HEK293 (cell line): ENCODE measurements around the gene SENP5.
"Not testable (repeated sequence)": the region's sequence is repeated elsewhere in the genome, so short reads cannot be mapped to it uniquely, and the experiment has no call there.

Experiments
- CTCF ChIA-PET: fragments of 350-600 bp; formaldehyde crosslinking; extraction: SDS; loops from one replicate; lab custom pipeline; 2021; ENCODE audit warnings: antibody characterized with exemption; lab: Yijun Ruan, JAX
- POLR2A ChIA-PET: fragments of 300-600 bp; formaldehyde crosslinking; extraction: SDS; loops from one replicate; lab custom pipeline; 2020; ENCODE audit warnings: antibody characterized with exemption, inconsistent platforms; lab: Yijun Ruan, JAX
- H3K27ac ChIP-seq: fragments of 200-500 bp; sonication (Bioruptor generic); 2 replicates; pipeline ENCODE4 v1.5.1; 2014; ENCODE audit warnings: low read depth, low read length, control low read depth, inconsistent platforms; ENCODE audit errors: extremely low read depth
- H3K36me3 ChIP-seq, 2 experiments: fragments of 200-500 bp in 1 of 2; sonication (Bioruptor generic) in 1 of 2; 1 replicate in 1 of 2; 2 replicates in 1 of 2; pipeline ENCODE4 v1.5.1; 2014 to 2017; ENCODE audit warnings: inconsistent platforms in 2 of 2, low read length in 2 of 2; ENCODE audit not compliant: control insufficient read depth in 2 of 2, insufficient read depth in 1 of 2
- H3K4me1 ChIP-seq: fragments of 200-500 bp; sonication (Bioruptor generic); 2 replicates; pipeline ENCODE4 v1.5.1; 2014; ENCODE audit warnings: mild to moderate bottlenecking, low read length, inconsistent platforms; ENCODE audit not compliant: control insufficient read depth, insufficient read depth
- H3K4me3 ChIP-seq: 2 replicates; pipeline ENCODE4 v1.5.1; 2011; ENCODE audit warnings: low read depth, mild to moderate bottlenecking, control low read depth, low read length, moderate library complexity
- H3K9me3 ChIP-seq: fragments of 200-500 bp; sonication (Bioruptor generic); 2 replicates; pipeline ENCODE4 v1.5.1; 2014; ENCODE audit warnings: low read depth, low read length, inconsistent platforms; ENCODE audit not compliant: control insufficient read depth, insufficient read depth
- ATF2 ChIP-seq: fragments of 450-650 bp; formaldehyde crosslinking; IDR thresholded peaks from 2 replicates; pipeline ENCODE4 v1.5.1; 2016; ENCODE audit warnings: missing biosample characterization, missing genetic modification characterization, low read depth
- KLF9 ChIP-seq: fragments of 450-650 bp; formaldehyde crosslinking; IDR thresholded peaks from 2 replicates; pipeline ENCODE4 v1.5.1; 2016; ENCODE audit warnings: missing biosample characterization, missing genetic modification characterization, low read depth
- OSR2 ChIP-seq: fragments of 450-650 bp; formaldehyde crosslinking; IDR thresholded peaks from 2 replicates; pipeline ENCODE4 v1.5.1; 2016; ENCODE audit warnings: missing biosample characterization, missing genetic modification characterization
- RBAK ChIP-seq: fragments of 450-650 bp; formaldehyde crosslinking; IDR thresholded peaks from 2 replicates; pipeline ENCODE4 v1.5.1; 2016; ENCODE audit warnings: missing biosample characterization, missing genetic modification characterization
- SCRT1 ChIP-seq: fragments of 450-650 bp; formaldehyde crosslinking; IDR thresholded peaks from 2 replicates; pipeline ENCODE4 v1.5.1; 2016; ENCODE audit warnings: missing biosample characterization, missing genetic modification characterization, borderline replicate concordance
- SP3 ChIP-seq: fragments of 450-650 bp; formaldehyde crosslinking; IDR thresholded peaks from 2 replicates; pipeline ENCODE4 v1.5.1; 2016; ENCODE audit warnings: missing biosample characterization, missing genetic modification characterization
- TCF7L2 ChIP-seq: IDR thresholded peaks from 2 replicates; pipeline ENCODE4 v1.6.1; 2011; ENCODE audit warnings: low read depth, mild to moderate bottlenecking, inconsistent platforms, low read length, moderate library complexity, borderline replicate concordance
- TRIM28 ChIP-seq: IDR thresholded peaks from 2 replicates; pipeline ENCODE4 v1.6.1; 2011; ENCODE audit warnings: low read length, control low read depth, borderline replicate concordance
- ZEB2 ChIP-seq: fragments of 450-650 bp; formaldehyde crosslinking; IDR thresholded peaks from 2 replicates; pipeline ENCODE4 v1.5.1; 2016; ENCODE audit warnings: missing biosample characterization, missing genetic modification characterization
- ZFP69B ChIP-seq: fragments of 450-650 bp; formaldehyde crosslinking; IDR thresholded peaks from 2 replicates; pipeline ENCODE4 v1.5.1; 2016; ENCODE audit warnings: missing biosample characterization, missing genetic modification characterization
- ZNF112 ChIP-seq: fragments of 450-650 bp; formaldehyde crosslinking; IDR thresholded peaks from 2 replicates; pipeline ENCODE4 v1.5.0; 2017; ENCODE audit warnings: missing biosample characterization, missing genetic modification characterization
- ZNF132 ChIP-seq: fragments of 450-650 bp; formaldehyde crosslinking; IDR thresholded peaks from 2 replicates; pipeline ENCODE4 v1.5.1; 2017; ENCODE audit warnings: missing biosample characterization, missing genetic modification characterization, borderline replicate concordance
- ZNF211 ChIP-seq: fragments of 450-650 bp; formaldehyde crosslinking; IDR thresholded peaks from 2 replicates; pipeline ENCODE4 v1.5.1; 2016; ENCODE audit warnings: low read depth, missing biosample characterization, missing genetic modification characterization
- ZNF266 ChIP-seq: fragments of 450-650 bp; formaldehyde crosslinking; IDR thresholded peaks from 2 replicates; pipeline ENCODE4 v1.5.1; 2016; ENCODE audit warnings: missing biosample characterization, missing genetic modification characterization, low read depth
- ZNF311 ChIP-seq: fragments of 450-650 bp; formaldehyde crosslinking; IDR thresholded peaks from 2 replicates; pipeline ENCODE4 v1.5.1; 2017; ENCODE audit warnings: missing biosample characterization, missing genetic modification characterization, borderline replicate concordance
- ZNF354C ChIP-seq: fragments of 450-650 bp; formaldehyde crosslinking; IDR thresholded peaks from 2 replicates; pipeline ENCODE4 v1.5.1; 2016; ENCODE audit warnings: missing biosample characterization, missing genetic modification characterization, low read depth, borderline replicate concordance
- ZNF449 ChIP-seq: fragments of 450-650 bp; formaldehyde crosslinking; IDR thresholded peaks from 2 replicates; pipeline ENCODE4 v1.5.1; 2017; ENCODE audit warnings: missing biosample characterization, mild to moderate bottlenecking, missing genetic modification characterization, moderate library complexity
- ZNF501 ChIP-seq: fragments of 450-650 bp; formaldehyde crosslinking; IDR thresholded peaks from 2 replicates; pipeline ENCODE4 v1.5.1; 2016; ENCODE audit warnings: missing biosample characterization, missing genetic modification characterization
- ZNF621 ChIP-seq: fragments of 450-650 bp; formaldehyde crosslinking; IDR thresholded peaks from 2 replicates; pipeline ENCODE4 v1.5.1; 2017; ENCODE audit warnings: missing biosample characterization, missing genetic modification characterization
- ZNF623 ChIP-seq: fragments of 450-650 bp; formaldehyde crosslinking; IDR thresholded peaks from 2 replicates; pipeline ENCODE4 v1.5.1; 2016; ENCODE audit warnings: missing biosample characterization, missing genetic modification characterization
- ZNF664 ChIP-seq: fragments of 450-650 bp; formaldehyde crosslinking; IDR thresholded peaks from 2 replicates; pipeline ENCODE4 v1.5.1; 2016; ENCODE audit warnings: missing biosample characterization, missing genetic modification characterization
- ZNF792 ChIP-seq: fragments of 450-650 bp; formaldehyde crosslinking; IDR thresholded peaks from 2 replicates; pipeline ENCODE4 v1.5.1; 2016; ENCODE audit warnings: missing biosample characterization, missing genetic modification characterization
- ZNF837 ChIP-seq: fragments of 450-650 bp; formaldehyde crosslinking; IDR thresholded peaks from 2 replicates; pipeline ENCODE4 v1.5.1; 2016; ENCODE audit warnings: missing biosample characterization, missing genetic modification characterization
- ZSCAN16 ChIP-seq: fragments of 450-650 bp; formaldehyde crosslinking; IDR thresholded peaks from 2 replicates; pipeline ENCODE4 v1.5.1; 2016; ENCODE audit warnings: missing biosample characterization, missing genetic modification characterization
- ZXDB ChIP-seq: fragments of 450-650 bp; formaldehyde crosslinking; IDR thresholded peaks from 2 replicates; pipeline ENCODE4 v1.5.1; 2016; ENCODE audit warnings: missing biosample characterization, missing genetic modification characterization
- TF ChIP-seq, protein P1 (sequence below): fragments of 450-650 bp; formaldehyde crosslinking; IDR thresholded peaks from 2 replicates; pipeline ENCODE4 v1.5.1; 2016; ENCODE audit warnings: missing biosample characterization, missing genetic modification characterization
- TF ChIP-seq, protein P2 (sequence below): fragments of 450-650 bp; formaldehyde crosslinking; IDR thresholded peaks from 2 replicates; pipeline ENCODE4 v1.5.1; 2016; ENCODE audit warnings: missing biosample characterization, missing genetic modification characterization, borderline replicate concordance

Gene SENP5

GRCh38 chr3:196872316-196872715, 4.6 kb downstream of the SENP5 start (continued):
- TF ChIP-seq, protein P1, sequence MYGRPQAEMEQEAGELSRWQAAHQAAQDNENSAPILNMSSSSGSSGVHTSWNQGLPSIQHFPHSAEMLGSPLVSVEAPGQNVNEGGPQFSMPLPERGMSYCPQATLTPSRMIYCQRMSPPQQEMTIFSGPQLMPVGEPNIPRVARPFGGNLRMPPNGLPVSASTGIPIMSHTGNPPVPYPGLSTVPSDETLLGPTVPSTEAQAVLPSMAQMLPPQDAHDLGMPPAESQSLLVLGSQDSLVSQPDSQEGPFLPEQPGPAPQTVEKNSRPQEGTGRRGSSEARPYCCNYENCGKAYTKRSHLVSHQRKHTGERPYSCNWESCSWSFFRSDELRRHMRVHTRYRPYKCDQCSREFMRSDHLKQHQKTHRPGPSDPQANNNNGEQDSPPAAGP (tag by site-specific recombination): no peak
- TF ChIP-seq ZNF132 (tag by site-specific recombination): no peak
- no peak for TF ChIP-seq SCRT1 (tag by site-specific recombination)
- TF ChIP-seq ATF2 (tag by site-specific recombination): 0 out of 2 replicates have a peak, but pooled peaks have one; percentile 52
- TF ChIP-seq TCF7L2: no peak
- no peak for TF ChIP-seq RBAK (tag by site-specific recombination)
- no peak for TF ChIP-seq ZNF501 (tag by site-specific recombination)
- 0 out of 2 replicates have a peak, but pooled peaks have one; percentile 51 for TF ChIP-seq ZNF664
- no peak for TF ChIP-seq ZNF354C
- TF ChIP-seq ZNF311 (tag by site-specific recombination): no peak
- TF ChIP-seq, protein P2, sequence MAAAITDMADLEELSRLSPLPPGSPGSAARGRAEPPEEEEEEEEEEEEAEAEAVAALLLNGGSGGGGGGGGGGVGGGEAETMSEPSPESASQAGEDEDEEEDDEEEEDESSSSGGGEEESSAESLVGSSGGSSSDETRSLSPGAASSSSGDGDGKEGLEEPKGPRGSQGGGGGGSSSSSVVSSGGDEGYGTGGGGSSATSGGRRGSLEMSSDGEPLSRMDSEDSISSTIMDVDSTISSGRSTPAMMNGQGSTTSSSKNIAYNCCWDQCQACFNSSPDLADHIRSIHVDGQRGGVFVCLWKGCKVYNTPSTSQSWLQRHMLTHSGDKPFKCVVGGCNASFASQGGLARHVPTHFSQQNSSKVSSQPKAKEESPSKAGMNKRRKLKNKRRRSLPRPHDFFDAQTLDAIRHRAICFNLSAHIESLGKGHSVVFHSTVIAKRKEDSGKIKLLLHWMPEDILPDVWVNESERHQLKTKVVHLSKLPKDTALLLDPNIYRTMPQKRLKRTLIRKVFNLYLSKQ (tag by site-specific recombination): no peak
- no peak for TF ChIP-seq ZNF623 (tag by site-specific recombination)

DNA sequence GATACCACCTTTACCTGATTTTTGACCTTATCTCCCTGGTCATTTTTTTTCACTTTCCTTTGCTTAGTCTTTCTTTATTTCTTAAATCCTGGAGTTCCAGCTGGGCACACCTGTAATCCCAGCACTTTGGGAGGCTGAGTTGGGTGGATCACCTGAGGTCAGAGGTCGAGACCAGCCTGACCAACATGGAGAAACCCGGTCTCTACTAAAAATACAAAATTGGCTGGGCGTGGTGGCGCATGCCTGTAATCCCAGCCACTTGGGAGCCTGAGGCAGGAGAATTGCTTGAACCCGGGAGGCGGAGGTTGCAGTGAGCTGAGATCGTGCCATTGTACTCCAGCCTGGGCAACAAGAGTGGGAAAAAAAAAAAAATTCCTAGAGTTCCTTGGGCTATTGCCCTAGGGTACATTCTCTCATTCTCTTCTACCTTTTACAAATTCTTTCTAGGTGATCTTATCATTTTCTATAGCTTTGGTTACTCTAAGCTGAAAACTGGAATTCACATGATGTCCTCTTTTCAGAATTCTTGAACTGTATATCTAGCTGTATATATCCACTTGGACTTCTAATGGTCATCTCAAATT, 6.9 kb downstream of the SENP5 start:
- ChIA-PET CTCF (interaction anchor here (0.6 kb wide), 2 partner anchors 36 to 156 kb away, joined by 3 read pairs; no protein-coding TSS in a partner anchor), POLR2A (interaction anchor here (0.6 kb wide), 1 partner anchor 31 kb away, joined by 5 read pairs; no protein-coding TSS in a partner anchor)
- H3K4me3 ChIP-seq, H3K9me3 ChIP-seq, H3K4me1 ChIP-seq, H3K27ac ChIP-seq: not testable (repeated sequence)
- H3K36me3 ChIP-seq: peaks cover 0 to 16% of the 10 kb centered on the region in 2 experiments; a peak in 2 of 3 replicates
- 0 out of 2 replicates have a peak, but pooled peaks have one; percentile 8 for TF ChIP-seq ZEB2 (tag by site-specific recombination)

GRCh38 chr3:196875258-196875657, 7.5 kb downstream of the SENP5 start:
- Histone ChIP-seq H3K9me3 (no peaks in the 10 kb centered on the region), H3K4me1 (no peaks in the 10 kb centered on the region), H3K4me3 (no peak overlapping the region), H3K36me3 (peaks cover 0 to 12% of the 10 kb centered on the region in 2 experiments; a peak in 2 of 3 replicates), H3K27ac (no peak overlapping the region)
- ChIA-PET POLR2A (no interaction called here), CTCF (interaction anchor here (0.6 kb wide), 1 partner anchor 35 kb away, joined by 3 read pairs; no protein-coding TSS in a partner anchor)
- no peak for TF ChIP-seq OSR2 (tag by site-specific recombination)
- TF ChIP-seq ZFP69B (tag by site-specific recombination): no peak
- TF ChIP-seq ZNF837 (tag by site-specific recombination): no peak
- no peak for TF ChIP-seq ZEB2 (tag by site-specific recombination)
- no peak for TF ChIP-seq ZNF112 (tag by site-specific recombination)
- no peak for TF ChIP-seq ZXDB
- TF ChIP-seq ZNF449: no peak
- no peak for TF ChIP-seq ZNF211 (tag by site-specific recombination)
- no peak for TF ChIP-seq ZNF792 (tag by site-specific recombination)
- no peak for TF ChIP-seq TRIM28
- no peak for TF ChIP-seq KLF9
- TF ChIP-seq ZSCAN16 (tag by site-specific recombination): no peak
- TF ChIP-seq ZNF621: no peak
- TF ChIP-seq ZNF266 (tag by site-specific recombination): no peak
- no peak for TF ChIP-seq SP3 (tag by site-specific recombination)
